Measurements from ENCODE around the gene USP20. TPM values are rescaled to one million over a fixed set of nuclear protein-coding genes. Genes with fewer than 3 reads are reported as not detected.

Gene USP20
- total RNA-seq, 1 donor from 2014 or later = 10.8 TPM

GRCh38 chr9:129822898-129823541, 12.2 kb upstream of the USP20 start:
- H3K4me1 ChIP-seq = no peaks in the 10 kb centered on the region
- H2AFZ ChIP-seq (replicated peaks) = no peak overlapping the region
- DNase-seq (ENCODE audit: low spot score) = peak; percentile 36
- Mint-ChIP-seq H3K27ac (peak overlapping the region; percentile 57), H3K4me1 (peaks cover 10% of the 10 kb centered on the region), H3K27me3 (ENCODE audit: insufficient read depth, low read depth) (no peaks in the 10 kb centered on the region), H3K4me3 (peak overlapping the region; percentile 92), H3K36me3 (peaks cover 11% of the 10 kb centered on the region), H3K9me3 (no peaks in the 10 kb centered on the region)
- peaks cover 24% of the 10 kb centered on the region for H3F3A ChIP-seq (ENCODE audit: low read depth)
- H3K4me3 ChIP-seq = peak overlapping the region; percentile 91
- peak overlapping the region; percentile 98 for H3K4me2 ChIP-seq
- H3K79me2 ChIP-seq (ENCODE audit: low read depth) = peaks cover 24% of the 10 kb centered on the region
- H3K9me3 ChIP-seq (ENCODE audit: low read depth) = no peaks in the 10 kb centered on the region
- no peaks in the 10 kb centered on the region for H4K20me1 ChIP-seq (ENCODE audit: low read depth)
- H3K27ac ChIP-seq = no peak overlapping the region
- H3K27me3 ChIP-seq = no peaks in the 10 kb centered on the region
- no peak for TF ChIP-seq EZH2phosphoT487 (IDR thresholded peaks at IDR 0.05)
- no peak for TF ChIP-seq EZH2 (IDR thresholded peaks at IDR 0.05)
- TF ChIP-seq CTCF (IDR thresholded peaks at IDR 0.05) = no peak
- peaks cover 5% of the 10 kb centered on the region for H3K36me3 ChIP-seq
- H3K9ac ChIP-seq = peak overlapping the region; percentile 89

- Mint-ChIP-seq H3K4me1 (peaks cover 10% of the 10 kb centered on the region), H3K36me3 (peaks cover 9% of the 10 kb centered on the region)
- no peak for DNase-seq (ENCODE audit: low spot score)
Observed at GRCh38 chr9:129823542-129823934, 11.7 kb upstream of the USP20 start.

GRCh38 chr9:129823935-129824601, 11.2 kb upstream of the USP20 start, which contains the start of gene TOR1A:
Gene TOR1A (minus strand): TSS chr9:129824136. CDS start chr9:129824085, 51 bp downstream.
- Histone ChIP-seq H3K27ac (no peak within 1 kb of the TSS), H3K4me2 (peak within 1 kb of the TSS; percentile 98), H3K9ac (peak within 1 kb of the TSS; percentile 89), H4K20me1 (ENCODE audit: low read depth) (no peaks in the 10 kb centered on the region), H3K4me3 (peak within 1 kb of the TSS; percentile 91), H3K4me1 (no peaks in the 10 kb centered on the region), H3K36me3 (peaks cover 5% of the 10 kb centered on the region), H3K9me3 (ENCODE audit: low read depth) (no peaks in the 10 kb centered on the region), H3F3A (ENCODE audit: low read depth) (peaks cover 24% of the 10 kb centered on the region), H3K27me3 (no peaks in the 10 kb centered on the region), H3K79me2 (ENCODE audit: low read depth) (peaks cover 24% of the 10 kb centered on the region), H2AFZ (replicated peaks) (peak within 1 kb of the TSS; percentile 81)
- Mint-ChIP-seq H3K27ac (no peak within 1 kb of the TSS), H3K27me3 (ENCODE audit: insufficient read depth, low read depth) (no peaks in the 10 kb centered on the region), H3K4me1 (peaks cover 10% of the 10 kb centered on the region), H3K36me3 (peaks cover 10% of the 10 kb centered on the region), H3K9me3 (no peaks in the 10 kb centered on the region), H3K4me3 (peak within 1 kb of the TSS; percentile 92)
- TF ChIP-seq EZH2phosphoT487 (IDR thresholded peaks at IDR 0.05) (no peak), CTCF (IDR thresholded peaks at IDR 0.05) (no peak), EZH2 (IDR thresholded peaks at IDR 0.05) (no peak)
- peak; percentile 96 for DNase-seq (ENCODE audit: low spot score)

More at GRCh38 chr9:129823542-129823934, 11.7 kb upstream of the USP20 start:
- Histone ChIP-seq H3K36me3 (peaks cover 5% of the 10 kb centered on the region), H3K9me3 (ENCODE audit: low read depth) (no peaks in the 10 kb centered on the region), H2AFZ (replicated peaks) (peak overlapping the region; percentile 81), H3K4me3 (peak overlapping the region; percentile 91), H3K9ac (peak overlapping the region; percentile 89), H3K4me1 (no peaks in the 10 kb centered on the region), H4K20me1 (ENCODE audit: low read depth) (no peaks in the 10 kb centered on the region), H3K27me3 (no peaks in the 10 kb centered on the region), H3F3A (ENCODE audit: low read depth) (peaks cover 24% of the 10 kb centered on the region), H3K4me2 (peak overlapping the region; percentile 98), H3K79me2 (ENCODE audit: low read depth) (peaks cover 24% of the 10 kb centered on the region), H3K27ac (no peak overlapping the region)
- H3K27me3 Mint-ChIP-seq (ENCODE audit: insufficient read depth, low read depth) = no peaks in the 10 kb centered on the region
- H3K4me3 Mint-ChIP-seq = peak overlapping the region; percentile 92
- TF ChIP-seq CTCF (IDR thresholded peaks at IDR 0.05) (no peak), EZH2phosphoT487 (IDR thresholded peaks at IDR 0.05) (no peak), EZH2 (IDR thresholded peaks at IDR 0.05) (no peak)
- H3K27ac Mint-ChIP-seq = no peak overlapping the region
- no peaks in the 10 kb centered on the region for H3K9me3 Mint-ChIP-seq

Measured in neural progenitor cell (in vitro differentiated cells).